ENCODE results near the gene INPP5A.

The INPP5A gene

GRCh38 chr10:132631338-132631735, 93.8 kb downstream of the INPP5A start:
- no peak for DNase-seq (ENCODE audit: low spot score)

GRCh38 chr10:132632091-132632561, 94.5 kb downstream of the INPP5A start:
- DNase-seq (ENCODE audit: low spot score): peak; percentile 54

- no peak for DNase-seq (ENCODE audit: low spot score)
Measured at GRCh38 chr10:132632851-132633684, 95.5 kb downstream of the INPP5A start.

GRCh38 chr10:132634241-132634946, 96.8 kb downstream of the INPP5A start:
- no peak for DNase-seq (ENCODE audit: low spot score)

GRCh38 chr10:132634947-132635271, 97.3 kb downstream of the INPP5A start:
- DNase-seq (ENCODE audit: low spot score): no peak

- DNase-seq (ENCODE audit: low spot score): no peak
Measured at GRCh38 chr10:132636358-132636757, 98.8 kb downstream of the INPP5A start.

GRCh38 chr10:132637477-132638129, 100.0 kb downstream of the INPP5A start:
- peak; percentile 94 for DNase-seq (ENCODE audit: low spot score)

- DNase-seq (ENCODE audit: low spot score): no peak
Measured at GRCh38 chr10:132638130-132638515, 100.5 kb downstream of the INPP5A start.

- no peak for DNase-seq (ENCODE audit: low spot score)
Measured at GRCh38 chr10:132639470-132639869, 101.9 kb downstream of the INPP5A start.

GRCh38 chr10:132640326-132641125, 102.9 kb downstream of the INPP5A start:
- DNase-seq (ENCODE audit: low spot score): no peak

GRCh38 chr10:132641401-132641800, 103.8 kb downstream of the INPP5A start:
- DNase-seq (ENCODE audit: low spot score): no peak

GRCh38 chr10:132641966-132642731, 104.6 kb downstream of the INPP5A start:
- no peak for DNase-seq (ENCODE audit: low spot score)

GRCh38 chr10:132642732-132643008, 105.1 kb downstream of the INPP5A start:
- DNase-seq (ENCODE audit: low spot score): no peak

GRCh38 chr10:132643709-132644526, 106.3 kb downstream of the INPP5A start:
- DNase-seq (ENCODE audit: low spot score): no peak

GRCh38 chr10:132644527-132645246, 107.1 kb downstream of the INPP5A start:
- DNase-seq (ENCODE audit: low spot score): no peak

- no peak for DNase-seq (ENCODE audit: low spot score)
Measured at GRCh38 chr10:132645247-132645530, 107.6 kb downstream of the INPP5A start.

- DNase-seq (ENCODE audit: low spot score): no peak
Measured at GRCh38 chr10:132645630-132646442, 108.2 kb downstream of the INPP5A start.

- DNase-seq (ENCODE audit: low spot score): no peak
Measured at GRCh38 chr10:132646443-132647097, 109.0 kb downstream of the INPP5A start.

GRCh38 chr10:132647424-132647823, 109.8 kb downstream of the INPP5A start:
- no peak for DNase-seq (ENCODE audit: low spot score)

Measured in pons (tissue), 1 donor.